IMR-90 (cell line): ENCODE results near the gene NADK2. TPM values are rescaled to one million over a fixed set of nuclear protein-coding genes. Genes with fewer than 3 reads are reported as not detected.

Experiments used
- ATAC-seq: fragments of 200-7000 bp; cut with Tn5 transposase; 2 replicates; pipeline ENCODE4 v1.9.1; 2020; ENCODE audit warnings: low read depth, mild to moderate bottlenecking, moderate library complexity
- BruUV-seq: library from RNA; stranded (reverse); fragments of 400-500 nt; replicated peaks from 2 replicates; lab custom pipeline; 2021; lab: Mats Ljungman, UMichigan
- CTCF ChIA-PET: fragments of 300-600 bp; formaldehyde crosslinking; extraction: SDS; loops from one replicate; lab custom pipeline; 2021; ENCODE audit warnings: antibody characterized with exemption; lab: Yijun Ruan, JAX
- POLR2A ChIA-PET: fragments of 300-600 bp; sonication (Branson Sonifier 250); formaldehyde crosslinking; loops from one replicate; lab custom pipeline; 2022; ENCODE audit warnings: antibody characterized with exemption; ENCODE audit not compliant: unreplicated experiment; lab: Charles Lee
- DNase-seq: peaks from one replicate; pipeline ENCODE4 v3.0.0; 2013
- H2AFZ ChIP-seq: replicated peaks from 2 replicates; pipeline ENCODE3; 2013; ENCODE audit warnings: low read length, mild to moderate bottlenecking; ENCODE audit not compliant: poor library complexity
- H2AK5ac ChIP-seq: 2 replicates; pipeline ENCODE4 v1.6.1; 2013; ENCODE audit warnings: low read depth, low read length, inconsistent platforms
- H2AK9ac ChIP-seq: replicated peaks from 2 replicates; pipeline ENCODE3; 2013; ENCODE audit warnings: mild to moderate bottlenecking, low read depth, low read length, moderate library complexity; ENCODE audit not compliant: poor library complexity
- H2BK120ac ChIP-seq: 2 replicates; pipeline ENCODE4 v1.6.1; 2013; ENCODE audit warnings: low read depth, low read length, inconsistent platforms
- H2BK15ac ChIP-seq: 3 replicates; pipeline ENCODE4 v1.6.1; 2013; ENCODE audit warnings: low read depth, low read length, inconsistent platforms
- H2BK20ac ChIP-seq: 2 replicates; pipeline ENCODE4 v1.6.1; 2013; ENCODE audit warnings: low read depth, mild to moderate bottlenecking, inconsistent platforms, low read length, moderate library complexity
- H2BK5ac ChIP-seq: 2 replicates; pipeline ENCODE4 v1.6.1; 2013; ENCODE audit warnings: mild to moderate bottlenecking, low read depth, low read length, inconsistent platforms; ENCODE audit not compliant: poor library complexity, severe bottlenecking
- H3K14ac ChIP-seq: replicated peaks from 2 replicates; pipeline ENCODE4 v1.6.1; 2013; ENCODE audit warnings: low read depth, low read length, inconsistent platforms
- H3K18ac ChIP-seq: 2 replicates; pipeline ENCODE4 v1.6.1; 2013; ENCODE audit warnings: low read depth, low read length, control low read depth
- H3K23ac ChIP-seq: 2 replicates; pipeline ENCODE4 v1.6.1; 2013; ENCODE audit warnings: low read depth, low read length, inconsistent platforms
- H3K27ac ChIP-seq: 2 replicates; pipeline ENCODE4 v1.5.1; 2013; ENCODE audit warnings: mild to moderate bottlenecking, control low read depth, low read length; ENCODE audit not compliant: insufficient read depth
- H3K27me3 ChIP-seq: 2 replicates; pipeline ENCODE4 v1.6.1; 2013; ENCODE audit warnings: low read length; ENCODE audit not compliant: control insufficient read depth, insufficient read depth
- H3K36me3 ChIP-seq: 2 replicates; pipeline ENCODE4 v1.6.1; 2013; ENCODE audit warnings: low read length, mixed read lengths; ENCODE audit not compliant: control insufficient read depth, insufficient read depth
- H3K4ac ChIP-seq: 2 replicates; pipeline ENCODE4 v1.6.1; 2013; ENCODE audit warnings: low read depth, low read length, inconsistent platforms
- H3K4me1 ChIP-seq: 2 replicates; pipeline ENCODE4 v1.6.1; 2013; ENCODE audit warnings: low read length, mixed read lengths; ENCODE audit not compliant: control insufficient read depth, insufficient read depth
- H3K4me2 ChIP-seq: 2 replicates; pipeline ENCODE4 v1.6.1; 2013; ENCODE audit warnings: low read depth, mild to moderate bottlenecking, control low read depth, low read length, moderate library complexity
- H3K4me3 ChIP-seq: 2 replicates; pipeline ENCODE4 v1.5.1; 2013; ENCODE audit warnings: low read depth, mild to moderate bottlenecking, control low read depth, low read length, moderate library complexity; ENCODE audit not compliant: insufficient read depth
- H3K56ac ChIP-seq: 2 replicates; pipeline ENCODE4 v1.6.1; 2013; ENCODE audit warnings: low read length, inconsistent platforms; ENCODE audit not compliant: insufficient read depth; ENCODE audit errors: extremely low read depth
- H3K79me1 ChIP-seq, 2 experiments: 2 replicates each; pipeline ENCODE4 v1.6.1; 2013; ENCODE audit warnings: low read length in 2 of 2, inconsistent platforms in 1 of 2, low read depth in 1 of 2
- H3K9ac ChIP-seq: 2 replicates; pipeline ENCODE4 v1.6.1; 2013; ENCODE audit warnings: low read depth, low read length, control low read depth
- H3K9me1 ChIP-seq: 2 replicates; pipeline ENCODE4 v1.6.1; 2013; ENCODE audit warnings: low read length, inconsistent platforms; ENCODE audit not compliant: insufficient read depth
- H3K9me3 ChIP-seq: 2 replicates; pipeline ENCODE4 v1.6.1; 2013; ENCODE audit warnings: low read length; ENCODE audit not compliant: control insufficient read depth, insufficient read depth
- H4K20me1 ChIP-seq: 2 replicates; pipeline ENCODE4 v1.6.1; 2013; ENCODE audit warnings: low read length, inconsistent platforms; ENCODE audit not compliant: insufficient read depth
- H4K5ac ChIP-seq: 2 replicates; pipeline ENCODE4 v1.6.1; 2013; ENCODE audit warnings: mild to moderate bottlenecking, low read depth, low read length, control low read depth
- H4K8ac ChIP-seq, 2 experiments: 2 replicates each; pipeline ENCODE4 v1.6.1; 2013; ENCODE audit warnings: low read depth in 2 of 2, low read length in 2 of 2, control low read depth in 1 of 2, inconsistent platforms in 1 of 2
- H4K91ac ChIP-seq: 2 replicates; pipeline ENCODE4 v1.6.1; 2013; ENCODE audit warnings: low read depth, low read length, inconsistent platforms; ENCODE audit not compliant: insufficient read depth
- CEBPB ChIP-seq: IDR thresholded peaks from 2 replicates; pipeline ENCODE4 v1.6.1; 2012; ENCODE audit warnings: low read depth, low read length, improper control_type of control experiment
- CTCF ChIP-seq: conservative IDR thresholded peaks from 2 replicates; pipeline ENCODE4 v1.5.1; 2012; ENCODE audit warnings: mild to moderate bottlenecking, low read depth, low read length, improper control_type of control experiment
- FOS ChIP-seq: fragments of 150-350 bp; IDR thresholded peaks from 2 replicates; pipeline ENCODE4 v1.6.1; 2016; ENCODE audit warnings: low read depth, low read length
- MAFK ChIP-seq: IDR thresholded peaks from 2 replicates; pipeline ENCODE4 v1.6.1; 2012; ENCODE audit warnings: low read depth, low read length, improper control_type of control experiment
- MXI1 ChIP-seq: IDR thresholded peaks from 2 replicates; pipeline ENCODE4 v1.6.1; 2012; ENCODE audit warnings: low read depth, mild to moderate bottlenecking, low read length, moderate library complexity, borderline replicate concordance
- NFE2L2 ChIP-seq: fragments of 150-350 bp; IDR thresholded peaks from 2 replicates; pipeline ENCODE4 v1.6.1; 2016; ENCODE audit warnings: low read depth, mild to moderate bottlenecking, low read length
- POLR2A ChIP-seq: IDR thresholded peaks from 2 replicates; pipeline ENCODE4 v1.6.1; 2012; ENCODE audit warnings: mild to moderate bottlenecking, low read depth, low read length
- RAD21 ChIP-seq: IDR thresholded peaks from 2 replicates; pipeline ENCODE4 v1.6.1; 2012; ENCODE audit warnings: low read length, improper control_type of control experiment
- RCOR1 ChIP-seq: IDR thresholded peaks from 2 replicates; pipeline ENCODE4 v1.6.1; 2012; ENCODE audit warnings: mild to moderate bottlenecking, low read length, improper control_type of control experiment; ENCODE audit not compliant: insufficient replicate concordance
- SMC3 ChIP-seq: fragments of 150-350 bp; IDR thresholded peaks from 2 replicates; pipeline ENCODE4 v1.6.1; 2016; ENCODE audit warnings: low read depth, mild to moderate bottlenecking, antibody characterized with exemption, low read length, moderate library complexity
- whole genome bisulfite sequencing, 2 experiments: methylation state at CpG; one replicate each; pipeline versions ENCODE4 v1.1.5 to v1.1.7; 2013; ENCODE audit warnings: missing lambda C conversion rate in 2 of 2; ENCODE audit not compliant: insufficient read length in 1 of 2; ENCODE audit errors: extremely low coverage in 2 of 2; 5-methylcytosine and 5-hydroxymethylcytosine counted together
- dilution Hi-C: fragments of 300-500 bp; cut with HindIII; formaldehyde crosslinking; loops from one replicate; pipeline ENCODE4 v1.14.3; 2018; ENCODE audit warnings: low sequenced_read_pairs; ENCODE audit not compliant: unreplicated experiment
- in situ Hi-C: fragments of 300-500 bp; cut with MboI; formaldehyde crosslinking; loops from 3 replicates; pipeline ENCODE4 v1.14.3; 2019; ENCODE audit warnings: low sequenced_read_pairs, inconsistent platforms, mixed read lengths
- intact Hi-C: fragments of 100-400 bp; cut with micrococcal nuclease; formaldehyde crosslinking; loops from 2 replicates; pipeline ENCODE4 v1.10.0; 2022
- polyA plus RNA-seq, 3 experiments: library from polyadenylated mRNA; depleted of rRNA; stranded (reverse); fragments of >200 nt; gene quantifications; 2 replicates each; pipeline ENCODE4 v1.2.3, GENCODE V29; 2012; ENCODE audit warnings: low replicate concordance in 1 of 3
- total RNA-seq: library from RNA; depleted of rRNA; stranded (reverse); fragments of >200 nt; gene quantifications from 2 replicates; pipeline ENCODE4 v1.2.3, GENCODE V29; 2012

The NADK2 gene
- total and polyA plus RNA-seq, 2 of the 4 experiments (the other 2 are of a cell fraction) = 7.4 to 17.4 TPM

- peak overlapping the region; percentile 54; the same call in 1 of the 2 replicates for H3K9ac ChIP-seq
- DNase-seq (no peak), ATAC-seq (no peak)
- H3K4ac ChIP-seq = peak overlapping the region; percentile 60
- peak overlapping the region; percentile 43; the same call in 1 of the 2 replicates for H3K18ac ChIP-seq
- H2AK9ac ChIP-seq = peak overlapping the region; percentile 85
- peak overlapping the region; percentile 13; the same call in 1 of the 2 replicates for H3K23ac ChIP-seq
- ChIA-PET POLR2A (no interaction called here), CTCF (interaction anchor here (1.0 to 1.8 kb wide), 6 partner anchors 9 to 164 kb away, joined by 3 to 13 read pairs (median 3); no protein-coding TSS in a partner anchor)
- dilution Hi-C loops = no loop called here
- peak overlapping the region; percentile 95 for H2AK5ac ChIP-seq
- 0 out of 2 replicates have a peak, but pooled peaks cover 3% of the 10 kb centered on the region for H3K9me1 ChIP-seq
- H3K79me1 ChIP-seq = peaks cover 0 to 23% of the 10 kb centered on the region in 2 experiments; a peak in 3 of 4 replicates
- no peak for TF ChIP-seq CTCF
- no peak for TF ChIP-seq RCOR1
- TF ChIP-seq POLR2A = no peak
- no peak for TF ChIP-seq NFE2L2
- no peak for TF ChIP-seq MAFK
- no peak for TF ChIP-seq FOS
- no peak for TF ChIP-seq RAD21
- TF ChIP-seq SMC3 = no peak
- no peak for TF ChIP-seq CEBPB
- TF ChIP-seq MXI1 = no peak
- in situ Hi-C loops = no loop called here
- H3K4me1 ChIP-seq = peaks cover 4% of the 10 kb centered on the region
- peak overlapping the region; percentile 85 for H3K4me3 ChIP-seq
- peak overlapping the region; percentile 93 for H4K5ac ChIP-seq
- H3K36me3 ChIP-seq = no peaks in the 10 kb centered on the region
- peak overlapping the region; percentile 49; the same call in 1 of the 3 replicates for H2BK15ac ChIP-seq
- intact Hi-C loops = loop anchor here (1.0 to 10.0 kb wide), 2 partner anchors 62 to 632 kb away; partner anchors contain the start of gene NIPBL
- H3K27me3 ChIP-seq = no peaks in the 10 kb centered on the region
- H3K27ac ChIP-seq = peak overlapping the region; percentile 75
- H2BK120ac ChIP-seq = peak overlapping the region; percentile 56
- H3K9me3 ChIP-seq = no peaks in the 10 kb centered on the region
- H2BK5ac ChIP-seq = peak overlapping the region; percentile 59
- peak overlapping the region; percentile 70 for H3K4me2 ChIP-seq
- peak overlapping the region; percentile 98 for H2AFZ ChIP-seq
- no peaks in the 10 kb centered on the region for H4K20me1 ChIP-seq
- H4K8ac ChIP-seq = peak overlapping the region; percentile 69; a peak in 3 of 4 replicates
- peak overlapping the region; percentile 26; the same call in 1 of the 2 replicates for H4K91ac ChIP-seq
- BruUV-seq = no TSS peak
- no peak overlapping the region for H3K56ac ChIP-seq
- no peak overlapping the region for H2BK20ac ChIP-seq
- WGBS, 2 experiments = 80% methylated on average over 1 of the region's 24 CpGs; no CpG with 5 or more reads in 1 of the 2 experiments
- H3K14ac ChIP-seq = peak overlapping the region; percentile 41; the same call in 1 of the 2 replicates
Measured at GRCh38 chr5:36242534-36243485, 1.1 kb upstream of the NADK2 start.
